GM19351 (cell line): ENCODE measurements around the gene NIM1K.
"Not testable (repeated sequence)": the region's sequence is repeated elsewhere in the genome, so short reads cannot be mapped to it uniquely, and the experiment has no call there.

Experiments
- ATAC-seq: cut with Tn5 transposase; IDR thresholded peaks from one replicate; pipeline ENCODE4 v1.9.1; 2021; ENCODE audit warnings: mild to moderate bottlenecking, moderate library complexity; ENCODE audit not compliant: unreplicated experiment

Gene NIM1K

DNA sequence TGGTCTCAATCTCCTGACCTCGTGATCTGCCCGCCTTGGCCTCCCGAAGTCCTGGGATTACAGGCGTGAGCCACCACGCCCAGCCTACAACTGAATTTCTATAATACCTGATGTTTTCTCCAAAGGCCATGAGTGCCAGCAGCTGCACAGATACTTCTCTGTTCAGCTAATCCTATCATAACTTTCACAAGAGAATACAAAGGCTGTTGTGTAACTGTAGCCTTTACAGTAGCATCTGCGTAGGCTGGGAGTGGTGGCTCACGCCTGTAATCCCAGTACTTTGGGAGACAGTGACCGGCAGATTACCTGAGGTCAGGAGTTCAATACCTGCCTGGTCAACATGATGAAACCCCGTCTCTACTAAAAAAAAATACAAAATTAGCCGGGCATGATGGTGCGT is 8.9 kb upstream of the NIM1K start:
- ATAC-seq, result not testable (repeated sequence)

DNA sequence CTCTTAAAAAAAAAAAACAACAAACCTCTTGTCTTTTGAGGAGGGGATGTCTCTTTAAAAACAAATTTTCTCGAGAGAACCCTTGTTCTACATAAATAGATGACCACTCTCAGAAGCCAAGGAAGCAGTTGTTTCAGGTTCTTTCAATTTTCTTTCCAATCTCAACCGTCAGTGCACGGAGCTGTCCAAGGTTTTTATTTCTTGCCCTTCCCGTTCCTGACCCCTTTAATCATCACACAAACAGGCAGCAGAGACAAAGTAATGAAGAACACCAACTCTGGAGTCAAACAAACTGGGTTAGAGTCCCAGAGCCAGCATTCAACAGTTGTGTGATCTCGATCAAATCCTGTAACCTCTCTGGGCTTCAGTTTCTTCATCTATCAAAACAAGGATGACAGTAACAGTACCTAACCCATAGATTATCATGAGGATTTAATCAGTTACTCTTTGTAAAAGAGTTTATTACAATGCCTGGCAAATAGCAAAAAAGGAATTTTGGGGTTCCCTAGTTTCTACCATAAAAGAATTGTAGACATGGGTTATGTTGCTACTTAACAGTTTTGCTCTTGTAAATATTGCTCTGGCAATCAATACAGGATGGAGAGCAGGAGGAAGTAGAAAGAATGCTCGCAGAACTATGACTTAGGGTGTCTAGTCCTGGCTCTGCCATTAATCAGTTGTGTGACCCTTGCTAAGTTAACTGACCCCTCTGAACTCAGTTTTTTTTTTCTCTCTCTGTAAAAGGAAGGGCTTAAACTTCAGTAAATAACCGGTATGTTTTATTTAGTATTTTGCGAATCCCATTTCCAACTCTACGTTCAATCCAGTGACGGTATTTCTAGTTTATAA is 1.0 kb upstream of the NIM1K start:
- ATAC-seq, result no peak

DNA sequence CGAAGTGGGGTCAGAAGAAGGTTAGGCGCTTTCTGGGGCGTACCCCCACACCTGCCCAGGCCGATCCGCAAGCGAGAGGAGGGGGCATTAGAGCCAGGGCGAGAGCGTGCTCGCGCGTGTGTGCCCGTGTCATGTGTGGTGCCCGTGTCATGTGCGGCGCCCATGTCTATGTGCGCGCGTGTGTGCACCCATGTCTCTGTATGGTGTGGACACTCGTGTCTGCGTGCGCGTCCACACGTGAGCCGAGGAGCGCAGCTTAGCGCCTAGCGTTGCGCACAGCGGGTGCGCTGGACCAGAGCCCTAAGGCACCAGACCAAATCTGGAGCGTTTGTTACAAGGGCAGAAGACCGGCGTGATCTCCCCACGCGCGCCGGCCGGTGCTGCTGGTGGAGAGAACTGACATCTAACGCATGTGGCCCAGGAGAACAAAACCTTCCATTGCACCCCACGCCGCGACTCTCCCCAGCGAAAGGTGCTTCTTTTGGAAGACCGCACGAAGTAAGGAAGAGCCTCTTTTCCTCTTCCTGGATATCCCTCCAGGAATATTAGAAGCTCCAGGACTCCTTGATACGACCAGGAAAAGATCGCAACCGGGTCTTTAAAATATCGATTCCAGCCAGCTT is 644 bp downstream of the NIM1K start:
- peak; percentile 28 for ATAC-seq

DNA sequence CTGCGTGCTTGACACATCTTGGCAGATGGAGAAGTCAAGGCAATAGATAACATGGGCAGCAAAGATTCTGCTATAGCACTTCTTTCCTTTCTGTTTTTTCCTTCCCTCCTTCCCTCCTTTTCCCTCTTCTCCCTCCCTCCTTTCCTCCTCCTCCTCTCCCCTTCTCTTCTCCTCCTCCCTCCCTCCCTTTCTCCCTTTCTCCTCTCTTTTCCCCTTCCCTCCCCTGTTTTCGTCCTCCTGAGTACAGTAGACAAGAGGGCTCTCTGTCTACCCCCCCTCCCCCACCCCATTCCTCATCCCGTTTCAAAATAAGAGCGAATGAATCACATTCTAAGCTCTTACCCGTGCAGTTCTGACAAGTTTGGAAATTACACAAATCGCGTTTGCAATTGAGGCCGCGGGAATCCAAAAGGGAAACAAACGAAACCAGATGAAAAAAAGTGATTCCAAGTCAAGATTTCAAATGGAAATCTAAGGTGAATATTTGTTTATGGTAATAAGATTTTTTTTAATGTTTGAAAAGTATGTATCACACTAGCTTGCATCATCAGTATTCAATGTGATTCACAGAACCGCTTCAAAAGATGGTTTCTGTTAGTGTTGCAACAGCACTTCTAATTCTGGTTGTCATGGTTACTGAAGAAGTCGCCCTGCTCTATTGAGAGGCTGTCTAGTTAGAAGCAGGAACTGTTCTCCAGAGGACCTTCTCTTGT is 1.3 kb downstream of the NIM1K start:
- peak; percentile 63 for ATAC-seq

DNA sequence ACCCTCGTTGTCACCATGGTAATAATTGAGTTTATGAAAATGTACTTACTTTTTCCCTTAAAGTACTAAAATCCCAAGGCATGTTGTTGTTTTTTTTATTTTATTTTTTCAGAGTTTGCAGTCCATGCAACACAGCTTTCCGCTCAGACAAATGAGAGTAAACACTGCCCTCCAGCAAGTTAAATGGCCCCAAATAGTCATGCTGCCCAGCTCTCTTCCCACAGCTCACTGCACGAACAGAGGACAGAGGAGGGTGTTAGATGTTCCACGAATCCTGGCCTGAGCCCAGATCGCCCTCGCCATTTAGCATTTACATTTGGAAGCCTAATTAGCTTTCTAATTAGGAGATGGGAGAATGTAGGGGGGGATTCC is 1.9 kb downstream of the NIM1K start:
- no peak for ATAC-seq

DNA sequence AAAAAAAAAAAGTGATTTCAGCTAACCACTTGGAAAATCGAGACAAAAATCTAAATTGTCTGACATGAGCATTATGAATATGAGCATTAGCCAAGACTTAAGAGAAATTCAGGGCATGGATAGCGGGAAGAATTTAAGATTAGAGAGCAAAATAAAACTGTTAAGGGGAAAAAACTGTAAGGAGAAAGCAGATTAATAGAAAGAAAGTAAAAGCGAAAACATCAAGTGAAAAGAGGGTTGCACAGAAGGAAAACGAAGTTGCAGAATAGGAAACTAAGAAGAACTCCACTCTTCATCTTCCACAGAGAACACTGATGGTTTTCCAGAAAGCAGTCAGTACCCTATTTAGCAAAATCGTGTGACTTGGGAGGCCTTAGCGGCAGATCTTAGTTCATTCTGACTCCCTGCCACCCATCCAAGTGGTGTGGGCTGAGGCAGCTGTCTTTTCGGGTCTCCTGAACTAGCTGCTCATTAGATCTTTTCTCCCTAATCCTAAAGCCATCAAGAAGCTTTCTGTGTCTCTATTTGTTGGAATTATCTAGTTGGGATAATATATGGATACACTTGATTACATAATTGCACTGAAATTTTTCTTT is 3.7 kb downstream of the NIM1K start:
- no peak for ATAC-seq

DNA sequence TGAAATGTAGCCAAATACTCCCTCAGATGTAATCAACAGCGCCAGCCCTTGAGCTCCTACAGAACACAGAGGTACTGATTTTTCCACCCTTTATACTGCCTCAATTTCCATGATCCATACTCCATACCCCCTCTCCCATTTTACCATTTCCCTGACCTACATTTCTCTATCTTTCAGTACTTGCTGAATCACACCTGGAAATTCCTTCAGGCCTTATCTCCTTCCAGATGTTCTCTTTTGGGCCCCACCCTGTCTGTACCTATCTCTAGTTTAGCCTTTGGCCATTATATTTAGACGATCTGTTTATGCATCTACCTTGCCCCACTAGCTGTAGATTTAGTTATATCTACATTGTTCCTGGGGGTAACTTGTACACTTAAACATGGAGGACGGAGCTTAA is 5.5 kb downstream of the NIM1K start:
- no peak for ATAC-seq

DNA sequence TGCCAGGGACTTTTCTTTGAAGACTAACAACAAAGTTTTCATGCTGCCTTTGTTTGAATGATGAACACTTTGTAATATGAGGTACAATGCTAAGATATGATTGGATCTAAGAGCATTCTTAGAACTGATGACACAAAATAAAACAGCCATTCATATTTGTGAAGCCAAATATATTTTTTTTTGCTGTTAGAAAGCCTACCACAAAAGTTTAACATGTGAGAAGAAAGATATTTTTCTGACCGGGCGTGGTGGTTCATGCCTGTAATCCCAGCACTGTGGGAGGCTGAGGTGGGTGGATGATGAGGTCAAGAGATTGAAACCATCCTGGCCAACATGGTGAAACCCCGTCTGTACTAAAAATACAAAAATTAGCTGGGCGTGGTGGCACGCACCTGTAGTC is 9.4 kb downstream of the NIM1K start:
- peak; percentile 52 for ATAC-seq

DNA sequence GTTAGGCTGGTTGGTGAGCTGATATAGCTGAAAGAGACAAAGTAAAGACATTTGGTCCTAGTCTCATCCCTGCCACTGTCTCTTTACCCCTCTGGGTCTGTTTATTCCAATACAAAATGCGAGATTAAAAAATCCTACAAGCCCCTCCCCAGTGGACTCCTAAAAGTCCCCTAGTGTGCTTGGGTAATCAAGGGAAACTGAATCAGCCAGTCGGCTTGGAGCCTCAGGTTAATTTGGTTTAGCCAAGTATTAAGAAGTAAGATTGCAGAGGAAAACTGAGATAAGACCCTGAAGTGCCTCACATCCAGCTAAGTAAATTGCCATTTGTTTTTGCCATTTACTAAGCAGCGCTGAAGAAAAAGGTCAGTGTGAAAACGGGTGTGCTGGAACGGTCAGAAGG is 10.4 kb downstream of the NIM1K start:
- no peak for ATAC-seq

DNA sequence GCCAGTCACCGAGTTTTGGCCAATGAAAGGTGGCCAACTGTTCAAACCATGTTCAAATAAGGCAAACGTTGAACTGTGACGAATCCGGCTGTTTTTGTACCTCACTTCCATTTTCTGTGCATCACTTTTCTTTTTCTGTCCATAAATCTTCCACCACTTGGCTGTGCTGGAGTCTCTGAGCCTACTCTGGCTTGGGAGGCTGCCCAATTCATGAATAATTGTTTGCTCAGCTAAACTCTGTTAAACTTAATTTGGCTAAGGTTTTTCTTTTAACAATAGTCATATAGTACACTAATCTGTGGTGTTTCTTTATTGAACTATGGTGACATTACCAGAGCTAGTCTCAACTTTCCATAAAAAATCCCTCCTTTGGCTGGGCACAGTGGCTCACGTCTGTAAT is 11.3 kb downstream of the NIM1K start:
- ATAC-seq, result no peak

DNA sequence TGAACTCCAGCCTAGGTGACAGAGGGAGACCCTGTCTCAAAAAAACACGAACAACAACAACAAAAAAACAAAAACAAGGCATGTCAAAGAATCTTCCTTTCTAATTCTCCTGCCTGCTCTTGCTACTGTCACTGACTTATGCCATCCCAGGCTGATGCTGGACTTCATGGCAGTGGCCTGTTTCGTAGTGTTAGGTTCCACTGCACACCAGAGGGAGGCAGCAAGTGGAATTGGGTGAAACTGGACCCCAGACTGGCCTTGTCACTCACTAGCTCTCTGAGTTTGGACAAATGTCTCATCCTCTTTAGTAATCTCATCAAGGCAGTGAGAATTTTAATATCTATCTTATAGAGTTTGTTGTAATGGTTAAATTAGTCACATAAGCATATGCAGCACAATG is 12.9 kb downstream of the NIM1K start:
- ATAC-seq, result no peak

DNA sequence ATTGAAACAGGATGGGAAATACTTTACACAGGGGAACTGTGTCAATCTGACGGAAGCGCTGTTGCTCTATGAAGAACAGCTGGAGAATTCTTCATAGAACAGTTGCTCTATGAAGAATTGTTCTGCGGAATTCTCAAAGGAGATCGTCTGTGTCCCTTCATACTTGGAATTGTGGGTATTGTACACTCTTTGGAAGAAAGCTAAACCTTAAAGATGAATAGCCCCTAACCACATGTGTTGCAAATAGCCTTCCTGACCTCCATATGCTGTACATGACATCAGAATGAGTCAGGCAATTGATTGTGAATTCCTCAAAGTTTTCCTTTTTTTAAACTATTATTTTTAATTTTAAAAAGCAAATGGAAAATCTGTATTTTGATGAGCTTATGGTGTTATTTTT is 15.6 kb downstream of the NIM1K start:
- no peak for ATAC-seq

DNA sequence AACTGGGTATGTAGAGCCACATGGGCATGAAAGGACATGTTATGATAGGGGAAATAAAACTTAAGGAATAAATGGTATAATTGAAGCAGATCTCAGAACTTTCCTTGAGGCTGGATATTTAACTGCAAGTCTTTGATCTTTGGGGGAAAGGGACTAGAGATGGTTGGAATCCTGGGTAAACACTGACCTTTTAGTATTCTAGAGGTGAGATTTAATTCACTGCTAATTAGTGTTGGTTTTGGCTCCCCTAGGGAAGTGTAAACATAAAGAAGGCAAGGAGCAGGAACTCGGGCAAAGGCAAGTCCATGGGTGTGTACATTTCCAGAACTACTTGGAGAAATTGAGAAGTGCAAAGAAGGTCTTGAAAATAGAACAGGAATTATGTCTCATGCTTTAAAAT is 16.6 kb downstream of the NIM1K start:
- no peak for ATAC-seq

DNA sequence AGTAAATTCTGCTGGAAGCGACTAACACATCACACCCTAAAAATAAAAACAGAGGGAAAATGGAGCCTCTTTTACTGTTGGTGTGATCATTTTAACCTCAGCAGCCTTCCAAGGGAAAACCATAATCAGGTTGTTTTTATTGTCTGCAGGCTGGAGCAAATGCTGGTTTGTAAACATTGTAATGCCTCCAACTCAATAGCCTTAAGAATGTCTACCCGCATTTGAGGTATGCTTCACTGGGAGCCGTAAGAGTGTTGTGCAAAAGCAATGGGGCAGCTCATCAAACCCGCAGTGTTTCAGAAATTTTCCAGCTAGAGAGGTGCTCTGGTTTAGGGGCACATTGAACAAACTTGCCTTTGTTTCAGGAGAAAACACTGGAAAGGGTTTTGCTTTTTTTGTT is 17.0 kb downstream of the NIM1K start:
- no peak for ATAC-seq

DNA sequence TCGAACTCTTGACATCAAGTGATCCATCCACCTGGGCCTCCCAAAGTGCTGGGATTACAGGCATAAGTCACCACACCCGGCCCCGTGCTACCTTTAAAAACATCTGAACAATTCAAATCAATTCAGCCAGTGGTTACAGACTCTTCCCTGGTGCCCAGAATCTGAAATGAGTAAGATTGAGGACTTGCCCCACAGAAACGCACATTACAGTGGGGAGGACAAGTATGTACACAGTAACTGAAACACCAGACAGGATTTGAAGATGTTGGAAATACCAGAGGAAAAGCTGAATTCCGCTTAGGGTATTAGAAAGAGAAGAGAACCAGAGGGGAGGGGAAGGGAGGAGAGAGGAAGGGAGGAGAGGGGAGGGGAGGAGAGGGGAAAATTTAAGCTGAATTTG is 17.8 kb downstream of the NIM1K start:
- ATAC-seq, result no peak

DNA sequence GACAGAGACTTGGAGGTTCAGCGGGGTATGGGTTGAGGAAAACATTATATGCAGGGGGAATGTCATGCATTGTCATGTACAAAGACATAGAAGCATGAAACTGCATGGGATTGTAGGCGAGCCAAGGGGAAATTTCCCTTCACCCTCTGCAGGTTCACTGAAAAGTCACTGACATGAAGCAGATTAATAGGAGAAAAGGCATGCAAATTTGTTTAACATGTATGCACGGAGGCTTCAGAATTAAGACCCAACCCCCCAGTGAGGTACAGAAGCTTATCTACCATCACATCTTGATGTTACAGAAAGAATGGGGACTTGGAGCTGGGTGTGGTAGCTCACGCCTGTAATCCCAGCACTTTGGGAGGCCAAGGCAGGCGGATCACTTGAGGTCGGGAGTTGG is 18.5 kb downstream of the NIM1K start:
- no peak for ATAC-seq

DNA sequence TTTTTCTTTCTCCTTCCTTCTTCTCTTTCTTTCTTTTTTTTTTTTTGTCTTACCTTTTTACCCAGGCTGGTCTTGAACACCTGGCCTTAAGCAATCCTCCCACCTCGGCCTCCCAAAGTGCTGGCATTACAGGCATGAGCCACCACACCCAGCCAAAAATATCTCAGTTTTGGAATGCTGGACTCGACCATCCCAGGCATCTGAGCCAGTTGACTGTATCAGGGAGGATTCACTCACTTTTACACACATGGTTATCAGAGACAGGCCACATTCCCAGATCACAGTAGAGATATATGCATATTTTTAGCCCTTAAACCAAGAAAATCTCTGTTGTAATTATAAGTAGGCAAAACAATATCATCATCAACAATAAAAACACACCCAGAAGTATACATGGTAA is 21.9 kb downstream of the NIM1K start:
- ATAC-seq, result no peak

DNA sequence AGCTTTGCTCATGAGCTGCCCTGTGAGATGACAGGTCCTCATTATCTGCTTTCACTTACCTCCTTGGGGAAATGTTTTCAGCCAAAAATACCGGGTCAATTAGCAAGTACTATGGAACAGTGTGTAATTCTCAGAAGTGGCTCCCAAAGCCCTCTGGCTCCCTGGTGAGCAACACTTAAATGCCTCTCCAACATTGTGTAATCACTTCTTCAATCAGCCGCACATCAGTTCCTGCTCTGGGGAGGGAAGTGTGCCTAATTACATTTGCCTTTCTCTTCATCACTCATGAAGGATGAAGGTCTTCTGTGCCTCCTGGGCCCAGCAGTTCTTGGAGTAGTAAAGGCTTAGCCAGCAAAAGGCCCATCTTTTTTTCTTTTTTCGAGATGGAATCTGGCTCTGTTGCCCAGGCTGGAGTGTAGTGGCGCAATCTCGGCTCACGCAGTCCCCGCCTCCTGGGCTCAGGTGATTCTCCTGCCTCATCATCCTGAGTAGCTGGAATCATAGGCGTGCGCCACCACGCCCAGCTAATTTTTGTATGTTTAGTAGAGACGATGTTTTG is 23.1 kb downstream of the NIM1K start:
- no peak for ATAC-seq

DNA sequence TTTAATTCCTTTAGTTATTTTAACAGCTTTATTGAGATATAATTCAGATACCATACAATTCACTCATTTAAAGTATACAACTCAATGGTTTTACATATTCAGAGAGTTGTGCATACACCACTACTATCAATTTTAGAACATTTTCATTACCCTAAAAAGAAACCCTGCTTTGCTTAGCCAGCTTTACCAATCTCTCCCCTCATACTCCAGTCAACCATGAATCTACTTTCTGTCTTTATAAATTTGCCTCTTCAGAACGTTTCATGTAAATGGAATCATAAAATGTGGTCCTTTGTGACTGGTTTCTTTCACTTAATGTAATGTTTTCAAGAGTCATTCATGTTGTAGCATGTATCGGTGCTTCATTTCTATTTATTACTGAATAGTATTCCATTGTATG is 24.9 kb downstream of the NIM1K start:
- no peak for ATAC-seq

DNA sequence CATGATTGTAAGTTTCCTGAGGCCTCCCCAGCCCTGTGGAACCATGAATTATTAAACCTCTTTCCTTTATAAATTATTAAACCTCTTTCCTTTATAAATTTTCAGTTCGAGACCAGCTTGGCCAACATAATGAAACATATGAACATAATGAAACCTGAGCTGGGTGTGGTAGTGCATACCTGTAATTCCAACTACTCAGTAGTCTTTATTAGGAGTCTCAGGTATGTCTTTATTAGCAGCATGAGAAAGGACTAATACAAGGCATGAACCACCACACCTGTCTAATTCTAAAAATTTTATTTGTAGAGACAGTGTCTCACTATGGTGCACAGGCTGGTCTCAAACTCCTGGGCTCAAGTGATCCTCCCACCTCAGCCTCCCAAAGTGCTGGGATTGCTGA is 27.1 kb downstream of the NIM1K start:
- ATAC-seq, result no peak

DNA sequence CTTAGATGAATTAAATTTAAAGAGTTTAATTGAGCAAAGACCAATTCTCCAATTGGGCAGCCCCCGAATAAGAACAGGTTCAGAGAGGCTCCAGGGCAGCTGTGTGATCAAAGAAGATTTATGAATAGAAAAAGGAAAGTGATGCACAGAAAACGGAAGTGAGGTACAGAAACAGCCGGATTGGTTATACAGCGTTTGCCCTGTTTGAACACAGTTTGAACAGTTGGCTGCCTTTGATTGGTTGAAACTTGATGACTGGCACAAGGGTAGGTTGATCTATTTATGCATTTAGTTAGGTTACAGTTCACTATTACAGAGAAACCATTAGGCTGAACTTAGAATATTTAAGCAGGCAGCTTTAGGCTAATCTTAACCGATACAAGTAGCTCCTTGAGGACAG is 29.5 kb downstream of the NIM1K start:
- no peak for ATAC-seq
